Lower leg skin (tissue), 4 donors: ENCODE measurements around the gene PRICKLE4. TPM values are rescaled to one million over a fixed set of nuclear protein-coding genes. Genes with fewer than 3 reads are reported as not detected.

Experiments used
- DNase-seq, 2 donors: peaks; one replicate each; pipeline ENCODE4 v3.0.0-alpha.2; 2019; ENCODE audit warnings: low spot score in 2 of 2
- H3K4me3 ChIP-seq: fragments of 200-600 bp; sonication (generic); 2 replicates; pipeline ENCODE4 v1.5.1; 2017; ENCODE audit warnings: mild to moderate bottlenecking, low read depth; ENCODE audit not compliant: poor library complexity, severe bottlenecking
- CTCF ChIP-seq, 3 donors: fragments of 450-650 bp; IDR thresholded peaks; one replicate each; pipeline ENCODE4 v1.5.1; 2016; ENCODE audit warnings: antibody characterized with exemption in 3 of 3, mild to moderate bottlenecking in 3 of 3, moderate library complexity in 2 of 3
- POLR2A ChIP-seq, 2 donors: fragments of 450-650 bp; IDR thresholded peaks; one replicate each; pipeline ENCODE4 v1.6.1; 2016 to 2017; ENCODE audit warnings: antibody characterized with exemption in 2 of 2, mild to moderate bottlenecking in 1 of 2, moderate library complexity in 1 of 2
- WGBS, 2 donors: methylation state at CpG; one replicate each; pipeline ENCODE4 v1.1.5; 2018; 5-methylcytosine and 5-hydroxymethylcytosine counted together
- intact Hi-C: fragments of 100-400 bp; cut with DNase I; formaldehyde crosslinking; loops from one replicate; pipeline ENCODE4 v1.15.0; 2023; ENCODE audit warnings: low total_unique reads
- total RNA-seq, 4 donors: library from RNA; depleted of rRNA; stranded (reverse); fragments of >200 nt; gene quantifications; one replicate each; pipeline ENCODE4 v1.1.0, GENCODE V29; 2016

The PRICKLE4 gene
- total RNA-seq, 4 donors from 2014 or later, result 3.2 to 5.0 (median 3.9) TPM

GRCh38 chr6:41815587-41815986, 35.0 kb downstream of the PRICKLE4 start:
- TF ChIP-seq POLR2A (IDR thresholded peaks at IDR 0.05), result no peak
- no peak for TF ChIP-seq CTCF (IDR thresholded peaks at IDR 0.05)
- WGBS, 2 donors, result 100% methylated on average over 1 of the region's 1 CpG
- no peak overlapping the region for H3K4me3 ChIP-seq
- intact Hi-C loops, result no loop called here
- DNase-seq, result no peak

- H3K4me3 ChIP-seq, result no peak overlapping the region
- 73 to 76% methylated on average over 4 of the region's 4 CpGs for WGBS, 2 donors
- TF ChIP-seq CTCF (IDR thresholded peaks at IDR 0.05) (no peak), POLR2A (IDR thresholded peaks at IDR 0.05) (no peak)
- intact Hi-C loops, result no loop called here
- no peak for DNase-seq
Observed at GRCh38 chr6:41818271-41819054, 37.9 kb downstream of the PRICKLE4 start.

- intact Hi-C loops, result no loop called here
- H3K4me3 ChIP-seq, result no peak overlapping the region
- TF ChIP-seq POLR2A (IDR thresholded peaks at IDR 0.05) (no peak), CTCF (IDR thresholded peaks at IDR 0.05) (no peak)
- no peak for DNase-seq
- 82 to 95% methylated on average over 4 of the region's 4 CpGs for WGBS, 2 donors
Observed at GRCh38 chr6:41821266-41821665, 40.7 kb downstream of the PRICKLE4 start.

GRCh38 chr6:41822021-41822420, 41.4 kb downstream of the PRICKLE4 start:
- TF ChIP-seq POLR2A (IDR thresholded peaks at IDR 0.05) (no peak), CTCF (IDR thresholded peaks at IDR 0.05) (no peak)
- no peak for DNase-seq
- WGBS, 2 donors, result 92 to 100% methylated on average over 1 of the region's 1 CpG
- no peak overlapping the region for H3K4me3 ChIP-seq
- intact Hi-C loops, result no loop called here

GRCh38 chr6:41823178-41823577, 42.6 kb downstream of the PRICKLE4 start:
- intact Hi-C loops, result no loop called here
- TF ChIP-seq CTCF (IDR thresholded peaks at IDR 0.05) (no peak), POLR2A (IDR thresholded peaks at IDR 0.05) (no peak)
- 100% methylated on average over 1 of the region's 1 CpG for WGBS, 2 donors
- no peak overlapping the region for H3K4me3 ChIP-seq
- no peak for DNase-seq
